Endometrial microvascular endothelial cells (primary cell): Measurements from ENCODE around the gene PDLIM1. TPM values are rescaled to one million over a fixed set of nuclear protein-coding genes. Genes with fewer than 3 reads are reported as not detected.
"Not testable (repeated sequence)": the region's sequence is repeated elsewhere in the genome, so short reads cannot be mapped to it uniquely, and the experiment has no call there.

Experiments
- in situ Hi-C: cut with HindIII; loops from 2 replicates; pipeline ENCODE4 v1.10.0; 2017; ENCODE audit warnings: low sequenced_read_pairs, low pct_unique_long_range_greater_than_20kb; ENCODE audit errors: inconsistent ontology term
- total RNA-seq: library from RNA; depleted of rRNA; stranded (reverse); fragments of >200 nt; gene quantifications from one replicate; pipeline ENCODE4 v1.2.3, GENCODE V29; 2015; ENCODE audit errors: inconsistent ontology term

The PDLIM1 gene
- total RNA-seq, 1 donor from 2014 or later = 162 TPM

DNA sequence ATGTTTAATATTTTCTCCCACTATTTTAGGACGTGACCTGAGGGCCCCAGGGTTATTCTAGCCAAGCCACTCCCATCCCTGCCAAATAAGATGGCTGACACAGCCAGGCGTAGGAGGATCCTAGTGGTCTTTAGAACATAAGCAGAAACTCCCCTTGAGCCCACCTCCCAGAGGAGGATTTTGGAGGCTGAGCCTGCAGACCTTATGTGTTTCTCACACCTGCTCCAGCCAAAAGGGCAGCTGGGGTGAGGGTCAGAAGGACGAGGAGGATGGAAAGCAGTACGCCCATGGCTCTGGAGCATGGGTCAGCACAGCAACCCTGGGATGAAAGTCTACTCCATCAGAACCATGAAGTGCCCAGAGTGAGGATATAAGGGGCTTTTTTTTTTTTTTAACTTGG lies 39.9 kb downstream of the PDLIM1 start:
- in situ Hi-C loops = no loop called here

DNA sequence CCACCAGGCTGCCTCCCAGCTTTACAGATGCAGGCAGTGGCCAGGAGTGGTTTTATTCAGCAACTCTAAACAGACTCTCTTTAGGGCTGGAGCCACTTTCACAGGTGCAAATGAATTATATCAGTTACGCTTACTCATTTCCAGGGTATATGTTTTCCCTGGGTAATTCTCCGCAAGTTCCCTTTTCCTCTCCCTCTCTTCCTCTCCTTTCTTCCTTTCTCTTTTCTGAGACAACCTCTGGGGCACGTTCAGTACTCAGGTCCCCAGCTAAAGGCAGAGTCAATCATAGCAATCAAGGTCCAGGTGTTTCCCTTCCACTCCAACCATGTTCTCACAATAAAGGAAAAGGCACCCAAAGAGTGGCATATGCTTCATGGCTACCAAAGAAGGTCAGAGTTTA lies 41.3 kb downstream of the PDLIM1 start:
- in situ Hi-C loops = no loop called here

DNA sequence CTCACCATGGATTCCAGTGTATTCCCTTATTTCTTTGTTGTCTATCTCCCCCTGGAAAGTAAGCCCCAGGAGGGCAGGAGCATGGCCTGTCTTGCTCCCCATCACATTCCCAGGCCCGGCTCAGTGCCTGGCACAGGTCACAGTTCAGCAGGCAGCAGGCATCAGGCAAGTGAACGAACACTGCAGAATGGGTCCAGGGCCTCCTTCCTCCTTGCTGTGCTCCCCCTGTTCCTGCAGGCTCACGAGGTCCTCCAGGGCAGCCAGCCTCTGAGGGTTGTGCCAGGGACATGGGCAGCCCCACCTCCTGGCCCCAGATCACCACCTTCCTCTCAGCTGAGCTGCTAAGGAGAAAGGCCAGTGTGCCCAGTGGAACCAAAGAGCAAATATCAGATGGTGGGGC lies 41.8 kb downstream of the PDLIM1 start:
- in situ Hi-C loops = no loop called here

DNA sequence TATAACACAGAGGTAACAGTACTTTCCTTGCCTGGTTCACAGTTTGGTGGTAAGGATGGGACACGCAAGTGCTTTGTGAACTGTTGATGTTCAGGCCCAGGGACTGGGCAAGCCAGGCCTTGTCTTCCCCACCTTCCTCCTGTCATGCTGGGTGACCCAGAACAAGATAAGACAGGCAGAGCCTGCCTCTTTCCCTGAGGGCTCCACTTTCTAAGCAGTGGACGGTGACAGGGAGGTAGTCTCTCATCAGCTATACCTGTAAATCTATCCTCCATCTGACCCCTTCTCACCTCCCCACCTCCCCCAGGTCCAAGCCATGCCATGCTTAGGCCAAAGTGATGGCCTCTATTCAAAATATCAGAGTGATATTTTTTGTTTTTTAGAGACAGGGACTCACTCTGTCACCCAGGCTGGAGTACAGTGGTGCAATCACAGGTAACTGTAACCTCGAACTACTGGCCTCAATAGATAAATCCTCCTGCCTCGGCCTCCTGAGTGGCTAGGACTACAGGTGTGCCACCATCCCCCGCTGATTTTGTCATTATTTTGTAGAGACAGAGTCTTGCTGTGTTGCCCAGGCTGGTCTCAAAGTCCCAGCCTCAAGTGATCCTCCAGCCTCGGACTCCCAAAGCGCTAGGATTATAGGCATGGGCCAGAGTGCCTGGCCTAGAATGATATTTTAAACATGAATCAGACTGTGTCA lies 42.8 kb downstream of the PDLIM1 start:
- in situ Hi-C loops = no loop called here

DNA sequence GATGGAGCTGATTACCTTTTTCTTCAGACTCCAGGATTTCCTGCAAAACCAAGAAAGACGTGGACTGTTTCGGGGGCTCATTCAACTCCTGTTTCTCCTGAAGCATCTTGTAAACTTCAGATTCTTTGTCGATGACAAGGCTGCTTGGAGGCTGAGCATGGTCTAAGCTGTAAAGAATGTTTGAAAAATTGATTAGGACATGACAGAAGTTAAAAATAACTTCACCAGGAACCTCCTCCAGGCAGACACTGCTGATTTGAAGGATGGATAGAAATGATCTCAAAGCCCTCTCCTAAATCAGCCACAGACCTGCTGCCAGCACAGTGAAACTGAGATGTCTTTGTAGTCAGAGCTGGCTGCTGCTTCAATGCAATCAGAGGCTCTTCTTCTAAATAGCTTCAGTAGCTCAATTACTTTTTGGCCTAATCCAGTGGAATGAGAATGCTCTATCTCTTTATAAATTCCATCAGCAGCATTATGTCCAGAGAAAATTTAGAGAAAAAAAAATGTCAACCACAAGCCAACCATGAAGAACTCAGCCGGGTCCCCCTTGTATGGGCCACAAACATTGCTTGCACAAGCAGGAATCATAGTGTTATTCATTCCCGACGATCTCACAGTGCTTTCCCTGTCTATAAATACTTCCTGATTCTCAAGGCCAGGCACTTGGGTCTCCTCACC lies 43.5 kb downstream of the PDLIM1 start:
- in situ Hi-C loops = no loop called here

DNA sequence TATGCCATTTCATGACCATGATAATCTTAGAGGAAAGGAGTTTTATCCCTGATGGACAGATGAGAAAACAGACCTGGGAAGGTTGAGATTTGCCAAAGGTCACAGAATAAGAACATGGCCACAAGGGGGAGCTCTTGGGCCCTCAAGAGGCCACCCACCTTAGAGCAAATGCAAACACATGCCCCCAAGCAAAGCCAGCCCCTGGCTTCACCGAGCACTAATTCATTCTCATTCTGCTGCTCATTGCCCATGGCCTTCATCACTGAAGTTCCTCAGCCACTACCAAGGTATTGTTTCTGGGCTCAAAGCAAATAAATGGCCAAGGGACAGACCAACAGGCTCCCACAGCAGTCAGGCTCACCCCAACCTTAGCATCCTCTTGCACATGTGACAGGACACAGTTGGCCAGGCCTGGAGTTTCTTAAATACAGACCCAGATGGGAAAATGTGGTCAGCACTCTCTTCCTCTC lies 44.2 kb downstream of the PDLIM1 start:
- in situ Hi-C loops = no loop called here

DNA sequence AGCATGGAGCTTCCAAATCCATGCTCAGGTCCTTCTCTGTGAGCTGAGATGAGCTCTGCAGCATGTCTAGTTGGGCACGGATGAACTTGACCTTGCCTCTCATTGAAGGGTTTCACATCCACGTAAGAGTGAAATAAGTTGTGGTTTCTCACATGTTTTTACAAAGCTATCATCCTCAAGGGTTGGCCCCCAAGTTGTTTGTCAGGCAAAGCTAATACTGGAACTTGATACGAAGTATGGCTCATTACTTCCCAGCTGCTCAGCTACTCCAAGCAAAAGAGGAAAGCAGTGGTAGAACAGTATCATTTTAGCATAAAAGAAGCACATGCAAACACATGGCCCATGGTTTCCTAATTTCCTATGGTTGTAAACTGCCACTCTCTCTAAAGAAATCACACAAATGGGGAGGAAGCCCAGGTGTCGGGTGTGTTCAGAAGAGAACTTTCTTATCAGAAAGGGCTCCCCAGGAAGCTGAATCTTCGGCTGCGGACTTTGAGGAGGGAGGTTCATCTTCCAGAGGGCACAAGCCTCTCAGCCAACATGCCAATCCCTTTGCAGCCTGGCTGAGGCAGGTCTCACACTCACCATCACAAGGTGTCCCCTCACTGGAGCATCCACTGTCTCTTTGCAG lies 45.3 kb downstream of the PDLIM1 start:
- in situ Hi-C loops = no loop called here

DNA sequence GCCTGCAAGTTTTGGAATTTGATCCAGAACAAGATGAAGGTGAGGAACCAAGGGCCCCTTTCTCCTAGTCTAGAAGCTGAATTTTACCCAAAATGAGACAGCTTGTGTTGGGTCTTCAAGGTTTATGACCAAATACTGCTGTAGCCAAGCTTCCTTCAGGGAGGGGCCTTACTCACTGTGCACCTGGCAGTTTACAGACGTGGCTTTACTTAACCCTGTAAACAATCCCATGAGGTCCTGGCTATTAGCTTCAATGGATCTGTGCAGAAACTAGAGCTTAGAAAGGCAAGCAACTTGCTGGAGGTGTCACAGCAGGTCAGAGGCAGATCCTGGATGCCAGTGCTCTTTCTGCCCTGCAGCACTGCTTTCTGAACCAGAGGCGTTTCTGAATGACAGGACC lies 46.7 kb downstream of the PDLIM1 start:
- in situ Hi-C loops = no loop called here

DNA sequence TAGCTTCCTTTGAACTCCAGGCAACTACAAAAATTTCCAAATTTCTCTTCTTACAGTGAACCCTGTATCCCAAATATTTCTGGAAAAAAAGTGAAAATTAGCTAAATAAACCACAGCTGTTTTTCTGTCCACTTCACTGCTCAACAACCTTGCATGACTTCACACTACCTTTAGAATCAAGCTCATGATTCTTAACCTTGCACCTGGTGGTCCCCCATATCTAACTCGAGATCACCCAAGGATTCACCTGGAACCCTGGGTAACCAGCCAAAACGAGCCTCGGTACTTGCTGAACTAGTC lies 47.5 kb downstream of the PDLIM1 start:
- in situ Hi-C loops = no loop called here

DNA sequence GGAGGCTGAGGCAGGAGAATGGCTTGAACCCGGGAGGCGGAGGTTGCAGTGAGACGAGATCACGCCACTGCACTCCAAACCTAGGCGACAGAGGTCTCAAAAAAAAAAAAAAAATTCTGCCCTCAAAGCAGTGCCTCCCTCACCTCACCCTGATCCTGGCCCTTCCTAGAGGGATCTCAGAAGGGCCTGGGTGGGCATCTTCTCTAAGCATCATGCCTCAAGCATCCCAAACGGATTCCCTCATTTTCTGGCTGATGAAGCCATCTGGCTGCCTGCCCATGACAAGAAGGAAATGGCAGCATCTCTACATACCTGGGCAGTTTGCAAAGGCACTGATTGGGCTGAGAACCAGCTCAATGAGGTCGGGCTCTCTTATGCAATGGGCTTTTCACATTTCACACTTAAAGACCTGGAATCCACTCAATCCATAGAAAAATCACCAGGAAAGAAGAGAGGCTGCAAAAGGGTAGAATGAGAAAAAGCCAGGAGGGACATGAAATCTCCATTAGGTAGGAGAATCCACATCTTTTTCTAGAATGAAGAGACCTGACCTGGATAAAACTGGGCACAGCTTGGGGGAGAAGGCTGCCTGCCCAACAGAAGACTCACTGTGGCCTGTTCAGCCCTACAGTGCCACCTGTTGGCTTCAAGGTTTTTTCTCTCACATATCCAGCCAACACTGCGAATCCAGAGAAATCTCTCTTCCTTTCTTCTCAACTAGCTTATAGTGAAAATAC lies 48.1 kb downstream of the PDLIM1 start:
- in situ Hi-C loops = no loop called here

DNA sequence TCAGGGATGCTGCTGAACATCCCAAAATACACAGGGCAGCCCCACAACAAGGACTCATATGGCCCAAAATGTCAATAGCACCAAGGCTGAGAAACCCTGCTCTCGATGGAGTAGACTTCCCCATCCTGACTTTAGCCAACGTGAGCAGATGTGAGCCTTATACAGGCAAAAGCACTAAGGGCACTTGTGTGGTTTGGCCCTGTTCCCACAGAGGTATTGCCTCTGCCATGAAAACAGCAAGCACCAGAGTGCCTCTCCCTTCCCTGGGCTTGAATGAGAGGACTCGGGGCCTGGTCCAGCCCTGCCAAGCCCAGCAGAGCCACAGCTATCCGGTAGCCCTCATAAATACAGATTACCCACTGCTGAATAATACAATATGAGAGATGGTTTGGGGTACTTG lies 49.3 kb downstream of the PDLIM1 start:
- in situ Hi-C loops = no loop called here

DNA sequence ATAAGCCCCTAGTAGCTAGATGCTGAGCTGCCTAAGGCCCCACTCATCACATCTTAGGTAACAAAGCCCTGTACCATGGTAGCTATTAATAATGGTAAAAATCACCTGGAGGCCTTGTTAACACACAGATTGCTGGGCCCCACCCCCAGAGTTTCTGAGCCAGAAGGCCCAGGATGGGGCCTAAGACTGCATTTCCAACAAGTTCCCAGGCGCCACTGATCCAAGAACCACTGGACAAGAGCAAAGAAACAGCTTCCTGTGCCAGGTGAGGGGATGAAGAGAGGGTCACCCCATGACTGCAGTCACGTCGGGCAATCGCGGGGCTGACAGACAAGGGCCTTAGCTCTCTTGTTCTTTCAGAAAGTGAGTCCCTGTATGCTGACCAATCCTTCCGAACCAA lies 50.0 kb downstream of the PDLIM1 start:
- in situ Hi-C loops = no loop called here

DNA sequence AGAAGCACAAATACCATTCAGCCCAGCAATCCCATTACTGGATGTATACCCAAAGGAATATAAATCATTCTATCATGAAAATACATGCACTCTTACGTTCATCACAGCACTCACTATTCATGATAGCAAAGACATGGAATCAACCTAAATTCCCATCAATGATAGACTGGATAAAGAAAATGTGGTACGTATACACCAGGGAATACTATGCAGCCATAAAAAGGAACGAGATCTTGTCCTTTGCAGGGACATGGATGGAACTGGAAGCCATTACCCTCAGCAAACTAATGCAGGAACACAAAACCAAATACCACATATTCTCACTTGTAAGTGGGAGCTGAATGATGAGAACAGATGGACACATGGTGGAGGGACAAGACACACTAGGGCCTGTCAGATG lies 50.7 kb downstream of the PDLIM1 start:
- in situ Hi-C loops = not testable (repeated sequence)

DNA sequence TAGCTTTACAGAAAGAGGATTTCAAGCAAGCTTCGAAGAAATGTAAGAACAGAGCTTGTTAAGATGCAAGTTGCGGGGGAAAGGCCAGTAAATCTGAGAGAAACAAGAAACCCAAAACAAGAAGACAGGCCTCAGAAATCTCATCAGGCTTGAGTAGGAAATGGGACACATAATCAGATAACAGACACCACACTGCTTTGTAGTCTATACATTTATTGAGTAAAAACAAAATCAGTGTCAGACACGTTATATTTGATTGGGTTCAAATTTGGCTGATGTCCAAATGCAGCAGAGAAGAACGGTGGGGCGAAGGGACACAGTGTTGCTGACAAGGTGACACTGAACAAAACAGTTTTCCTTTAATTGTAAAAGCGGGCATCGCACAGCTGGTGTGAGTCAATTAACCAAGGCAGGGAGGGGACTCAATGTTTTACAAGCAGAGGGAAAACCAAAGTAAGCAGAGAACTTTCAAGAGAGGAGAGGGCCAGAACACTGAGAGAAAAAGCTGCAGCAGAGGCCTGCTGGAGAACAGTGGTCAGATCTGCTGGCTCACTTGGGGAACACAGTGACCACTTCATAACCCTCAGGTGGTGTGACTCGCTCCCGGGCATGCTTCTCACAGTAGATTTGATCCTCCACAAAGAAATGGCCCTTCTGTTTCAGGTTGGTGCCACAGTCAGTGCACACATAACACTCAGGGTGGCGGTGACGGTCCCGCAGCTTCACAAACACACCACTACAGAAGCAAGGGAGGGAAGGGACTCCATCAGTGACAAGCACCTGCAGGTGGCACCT lies 53.2 kb downstream of the PDLIM1 start:
- in situ Hi-C loops = no loop called here

DNA sequence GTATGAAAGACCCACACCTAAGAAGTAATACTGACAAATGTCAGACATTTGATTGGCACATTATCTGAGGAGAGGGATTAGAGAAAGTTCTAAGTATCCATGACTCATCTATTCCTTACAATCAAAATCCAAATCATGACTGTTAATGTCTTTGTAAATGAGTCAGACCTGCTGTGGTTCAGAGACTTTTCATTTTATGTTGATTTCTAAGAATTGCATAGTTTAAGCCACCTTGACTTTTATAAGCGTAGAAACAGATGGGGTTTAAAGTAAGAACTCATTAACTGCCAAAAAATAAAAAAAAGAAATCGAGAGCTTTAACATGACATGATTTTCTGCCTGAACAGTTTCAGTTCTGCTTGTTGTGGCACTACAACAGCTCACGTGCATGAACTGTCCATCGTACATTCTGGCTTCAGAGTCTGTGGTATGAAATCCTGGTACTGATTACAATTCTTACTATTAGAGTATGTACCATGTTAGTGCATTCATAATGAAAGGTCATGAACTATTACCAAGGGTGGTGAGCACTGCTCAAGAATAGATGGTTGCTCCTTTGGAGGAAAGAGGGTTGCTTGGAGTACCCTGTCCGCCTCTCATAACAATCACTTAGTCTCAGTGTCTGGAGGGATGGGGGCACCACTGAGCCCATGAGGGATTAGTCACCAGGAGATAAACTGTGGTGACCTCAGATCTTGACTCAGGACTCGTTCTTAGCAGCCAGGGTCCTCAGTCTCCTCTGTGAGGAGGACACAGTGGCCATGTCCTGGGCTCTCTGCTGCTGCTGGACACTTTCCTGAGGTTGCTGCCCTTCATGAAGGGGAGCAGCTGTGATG lies 54.5 kb downstream of the PDLIM1 start:
- in situ Hi-C loops = no loop called here

DNA sequence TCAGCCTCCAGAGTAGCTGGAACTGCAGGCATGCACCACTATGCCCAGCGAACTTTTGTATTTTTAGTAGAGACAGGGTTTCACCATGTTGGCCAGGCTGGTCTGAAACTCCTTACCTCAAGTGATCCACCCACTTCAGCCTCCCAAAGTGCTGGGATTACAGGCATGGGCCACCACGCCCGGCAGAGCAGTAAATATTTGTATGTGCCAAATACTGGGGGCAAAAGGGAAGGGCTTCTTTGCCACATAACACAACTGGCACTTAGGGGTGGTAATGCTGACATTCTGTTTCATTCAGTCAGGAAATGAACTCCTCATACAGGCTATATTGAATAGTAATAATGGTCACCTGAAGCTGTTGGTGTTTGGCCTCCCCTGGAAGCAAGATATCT lies 55.1 kb downstream of the PDLIM1 start:
- in situ Hi-C loops = no loop called here

DNA sequence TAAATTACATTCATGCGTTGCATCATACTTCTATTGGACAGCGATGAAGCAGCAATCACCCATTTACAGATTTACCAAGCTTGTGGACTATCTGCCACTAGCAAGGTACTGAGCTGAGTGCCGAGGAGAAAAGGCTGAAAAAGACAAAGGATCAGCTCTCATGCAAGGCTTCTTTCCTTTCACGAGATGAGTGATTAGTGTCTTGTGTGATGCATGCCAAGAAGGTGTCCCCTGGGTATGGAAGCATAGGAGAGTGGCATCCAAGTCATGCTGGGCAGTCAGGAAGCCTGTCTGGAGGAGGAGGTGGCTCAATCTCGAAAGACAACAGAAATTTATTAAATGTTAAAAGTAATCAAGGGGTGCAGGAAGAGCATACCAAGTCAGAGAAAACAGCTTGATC lies 55.9 kb downstream of the PDLIM1 start:
- in situ Hi-C loops = no loop called here

DNA sequence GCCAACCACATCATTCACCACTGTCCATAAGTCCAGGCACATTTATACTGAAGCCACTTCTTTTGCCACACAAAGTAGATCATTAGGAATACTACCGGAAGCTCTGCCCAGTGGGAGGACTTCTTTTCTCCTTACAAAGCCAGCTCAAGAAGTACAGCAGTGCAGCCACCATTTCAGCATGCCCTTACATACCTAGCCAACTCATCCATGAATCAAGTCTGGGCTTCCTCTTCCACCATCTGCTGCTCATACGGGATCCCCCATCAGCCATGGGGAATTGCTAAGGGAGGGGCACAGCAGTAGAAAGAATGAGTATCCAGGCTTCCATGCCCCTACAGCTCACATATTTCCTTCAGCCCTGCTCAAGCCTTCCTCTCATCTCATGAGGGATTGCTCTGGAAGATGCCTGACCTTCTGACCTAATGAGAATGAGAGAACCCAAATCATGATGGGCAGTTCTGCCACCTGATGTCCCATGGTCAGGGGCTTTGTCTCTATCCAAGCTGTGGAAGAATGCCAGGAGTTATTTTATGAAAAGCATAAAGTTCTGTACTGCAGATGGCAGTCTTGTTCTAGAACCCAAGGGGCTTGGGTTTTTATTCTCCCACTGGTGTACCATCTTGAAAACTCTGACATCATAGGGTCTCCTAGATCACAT lies 57.3 kb downstream of the PDLIM1 start:
- in situ Hi-C loops = no loop called here
